HEK293 (cell line): ENCODE measurements around the gene UBXN10.

Experiments used
- BCL11A ChIP-seq: fragments of 450-650 bp; formaldehyde crosslinking; IDR thresholded peaks from 2 replicates; pipeline ENCODE4 v1.5.1; 2016; ENCODE audit warnings: low read depth, missing biosample characterization, missing genetic modification characterization
- BCL11B ChIP-seq: fragments of 450-650 bp; formaldehyde crosslinking; IDR thresholded peaks from 2 replicates; pipeline ENCODE4 v1.5.1; 2016; ENCODE audit warnings: low read depth, missing biosample characterization, missing genetic modification characterization
- GFI1B ChIP-seq: fragments of 450-650 bp; formaldehyde crosslinking; IDR thresholded peaks from 2 replicates; pipeline ENCODE4 v1.5.1; 2016; ENCODE audit warnings: missing biosample characterization, missing genetic modification characterization
- GLIS1 ChIP-seq: fragments of 450-650 bp; formaldehyde crosslinking; IDR thresholded peaks from 2 replicates; pipeline ENCODE4 v1.5.1; 2016; ENCODE audit warnings: missing biosample characterization, missing genetic modification characterization
- KLF1 ChIP-seq: fragments of 450-650 bp; formaldehyde crosslinking; IDR thresholded peaks from 2 replicates; pipeline ENCODE4 v1.5.1; 2016; ENCODE audit warnings: missing biosample characterization, missing genetic modification characterization
- KLF7 ChIP-seq: fragments of 450-650 bp; formaldehyde crosslinking; IDR thresholded peaks from 2 replicates; pipeline ENCODE4 v1.5.1; 2016; ENCODE audit warnings: missing biosample characterization, missing genetic modification characterization, borderline replicate concordance
- RBAK ChIP-seq: fragments of 450-650 bp; formaldehyde crosslinking; IDR thresholded peaks from 2 replicates; pipeline ENCODE4 v1.5.1; 2016; ENCODE audit warnings: missing biosample characterization, missing genetic modification characterization
- SP3 ChIP-seq: fragments of 450-650 bp; formaldehyde crosslinking; IDR thresholded peaks from 2 replicates; pipeline ENCODE4 v1.5.1; 2016; ENCODE audit warnings: missing biosample characterization, missing genetic modification characterization
- TCF7L2 ChIP-seq: IDR thresholded peaks from 2 replicates; pipeline ENCODE4 v1.6.1; 2011; ENCODE audit warnings: low read depth, mild to moderate bottlenecking, inconsistent platforms, low read length, moderate library complexity, borderline replicate concordance
- ZFHX2 ChIP-seq: fragments of 450-650 bp; formaldehyde crosslinking; conservative IDR thresholded peaks from 2 replicates; pipeline ENCODE4 v1.5.1; 2016; ENCODE audit warnings: missing biosample characterization, missing genetic modification characterization
- ZNF138 ChIP-seq: fragments of 450-650 bp; formaldehyde crosslinking; IDR thresholded peaks from 2 replicates; pipeline ENCODE4 v1.5.1; 2016; ENCODE audit warnings: missing biosample characterization, missing genetic modification characterization, borderline replicate concordance
- ZNF140 ChIP-seq: fragments of 450-650 bp; formaldehyde crosslinking; IDR thresholded peaks from 2 replicates; pipeline ENCODE4 v1.5.1; 2016; ENCODE audit warnings: missing biosample characterization, missing genetic modification characterization
- ZNF157 ChIP-seq: fragments of 450-650 bp; formaldehyde crosslinking; IDR thresholded peaks from 2 replicates; pipeline ENCODE4 v1.5.1; 2016; ENCODE audit warnings: missing biosample characterization, missing genetic modification characterization
- ZNF2 ChIP-seq: fragments of 450-650 bp; formaldehyde crosslinking; IDR thresholded peaks from 2 replicates; pipeline ENCODE4 v1.5.1; 2016; ENCODE audit warnings: missing biosample characterization, missing genetic modification characterization
- ZNF214 ChIP-seq: fragments of 450-650 bp; formaldehyde crosslinking; IDR thresholded peaks from 2 replicates; pipeline ENCODE4 v1.5.1; 2017; ENCODE audit warnings: missing biosample characterization, mild to moderate bottlenecking, missing genetic modification characterization, borderline replicate concordance
- ZNF266 ChIP-seq: fragments of 450-650 bp; formaldehyde crosslinking; IDR thresholded peaks from 2 replicates; pipeline ENCODE4 v1.5.1; 2016; ENCODE audit warnings: missing biosample characterization, missing genetic modification characterization, low read depth
- ZNF311 ChIP-seq: fragments of 450-650 bp; formaldehyde crosslinking; IDR thresholded peaks from 2 replicates; pipeline ENCODE4 v1.5.1; 2017; ENCODE audit warnings: missing biosample characterization, missing genetic modification characterization, borderline replicate concordance
- ZNF335 ChIP-seq: fragments of 450-650 bp; formaldehyde crosslinking; conservative IDR thresholded peaks from 2 replicates; pipeline ENCODE4 v1.5.1; 2016; ENCODE audit warnings: missing biosample characterization, missing genetic modification characterization
- ZNF548 ChIP-seq: fragments of 450-650 bp; formaldehyde crosslinking; IDR thresholded peaks from 2 replicates; pipeline ENCODE4 v1.5.1; 2016; ENCODE audit warnings: missing biosample characterization, missing genetic modification characterization
- ZNF555 ChIP-seq: fragments of 450-650 bp; formaldehyde crosslinking; conservative IDR thresholded peaks from 2 replicates; pipeline ENCODE4 v1.5.1; 2017; ENCODE audit warnings: missing biosample characterization, mild to moderate bottlenecking, missing genetic modification characterization, inconsistent platforms
- ZNF621 ChIP-seq: fragments of 450-650 bp; formaldehyde crosslinking; IDR thresholded peaks from 2 replicates; pipeline ENCODE4 v1.5.1; 2017; ENCODE audit warnings: missing biosample characterization, missing genetic modification characterization
- ZNF624 ChIP-seq: fragments of 450-650 bp; formaldehyde crosslinking; IDR thresholded peaks from 2 replicates; pipeline ENCODE4 v1.5.1; 2017; ENCODE audit warnings: missing biosample characterization, missing genetic modification characterization
- ZNF664 ChIP-seq: fragments of 450-650 bp; formaldehyde crosslinking; IDR thresholded peaks from 2 replicates; pipeline ENCODE4 v1.5.1; 2016; ENCODE audit warnings: missing biosample characterization, missing genetic modification characterization
- ZNF677 ChIP-seq: fragments of 450-650 bp; IDR thresholded peaks from 2 replicates; pipeline ENCODE4 v1.5.0; 2018; ENCODE audit warnings: missing biosample characterization, mild to moderate bottlenecking, missing genetic modification characterization, moderate library complexity
- ZNF701 ChIP-seq: fragments of 450-650 bp; formaldehyde crosslinking; IDR thresholded peaks from 2 replicates; pipeline ENCODE4 v1.5.1; 2016; ENCODE audit warnings: missing biosample characterization, missing genetic modification characterization
- ZNF837 ChIP-seq: fragments of 450-650 bp; formaldehyde crosslinking; IDR thresholded peaks from 2 replicates; pipeline ENCODE4 v1.5.1; 2016; ENCODE audit warnings: missing biosample characterization, missing genetic modification characterization
- ZXDB ChIP-seq: fragments of 450-650 bp; formaldehyde crosslinking; IDR thresholded peaks from 2 replicates; pipeline ENCODE4 v1.5.1; 2016; ENCODE audit warnings: missing biosample characterization, missing genetic modification characterization
- TF ChIP-seq, protein P1 (sequence below): fragments of 450-650 bp; formaldehyde crosslinking; IDR thresholded peaks from 2 replicates; pipeline ENCODE4 v1.5.1; 2016; ENCODE audit warnings: missing biosample characterization, missing genetic modification characterization, borderline replicate concordance
- TF ChIP-seq, protein P2 (sequence below): fragments of 450-650 bp; formaldehyde crosslinking; IDR thresholded peaks from 2 replicates; pipeline ENCODE4 v1.5.0; 2017; ENCODE audit warnings: missing biosample characterization, missing genetic modification characterization, borderline replicate concordance
- TF ChIP-seq, protein P3 (sequence below): fragments of 450-650 bp; formaldehyde crosslinking; IDR thresholded peaks from 2 replicates; pipeline ENCODE4 v1.5.1; 2016; ENCODE audit warnings: missing biosample characterization, missing genetic modification characterization, low read depth
- TF ChIP-seq, protein P4 (sequence below): fragments of 450-650 bp; formaldehyde crosslinking; IDR thresholded peaks from 2 replicates; pipeline ENCODE4 v1.5.1; 2016; ENCODE audit warnings: missing biosample characterization, missing genetic modification characterization

The UBXN10 gene

DNA sequence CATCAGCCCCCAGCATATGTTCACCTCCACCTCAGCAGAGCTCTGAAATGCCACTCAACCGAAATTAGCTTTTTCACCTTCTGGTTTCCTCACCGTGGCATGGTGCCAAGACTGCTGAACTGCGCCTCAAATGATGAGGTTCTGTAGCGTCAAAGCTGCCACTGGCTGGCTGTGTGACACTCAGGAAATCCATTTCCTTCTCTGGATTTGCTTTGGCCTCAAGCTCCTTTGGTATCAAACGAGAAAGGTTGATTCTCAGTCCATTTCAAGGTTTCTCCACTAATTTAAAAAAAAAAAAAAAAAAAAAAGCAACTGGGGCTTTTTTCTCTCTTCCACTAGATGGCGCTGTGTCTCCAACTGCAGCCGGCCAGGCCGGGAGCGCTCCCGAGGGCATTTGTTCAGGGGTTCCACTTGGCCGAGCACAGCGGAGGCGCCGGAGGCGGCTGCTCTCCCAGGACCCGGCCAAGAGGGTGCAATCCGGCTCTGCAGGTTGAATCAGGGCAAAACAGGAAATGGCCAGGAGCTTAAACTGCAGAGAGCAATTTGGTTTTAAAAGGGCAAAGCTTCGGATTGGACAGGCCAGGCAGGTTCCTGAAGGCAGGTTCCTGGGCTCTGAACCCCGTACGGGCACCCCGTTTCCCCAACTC is 26.9 kb downstream of the UBXN10 start (continued):
- TF ChIP-seq, protein P1, sequence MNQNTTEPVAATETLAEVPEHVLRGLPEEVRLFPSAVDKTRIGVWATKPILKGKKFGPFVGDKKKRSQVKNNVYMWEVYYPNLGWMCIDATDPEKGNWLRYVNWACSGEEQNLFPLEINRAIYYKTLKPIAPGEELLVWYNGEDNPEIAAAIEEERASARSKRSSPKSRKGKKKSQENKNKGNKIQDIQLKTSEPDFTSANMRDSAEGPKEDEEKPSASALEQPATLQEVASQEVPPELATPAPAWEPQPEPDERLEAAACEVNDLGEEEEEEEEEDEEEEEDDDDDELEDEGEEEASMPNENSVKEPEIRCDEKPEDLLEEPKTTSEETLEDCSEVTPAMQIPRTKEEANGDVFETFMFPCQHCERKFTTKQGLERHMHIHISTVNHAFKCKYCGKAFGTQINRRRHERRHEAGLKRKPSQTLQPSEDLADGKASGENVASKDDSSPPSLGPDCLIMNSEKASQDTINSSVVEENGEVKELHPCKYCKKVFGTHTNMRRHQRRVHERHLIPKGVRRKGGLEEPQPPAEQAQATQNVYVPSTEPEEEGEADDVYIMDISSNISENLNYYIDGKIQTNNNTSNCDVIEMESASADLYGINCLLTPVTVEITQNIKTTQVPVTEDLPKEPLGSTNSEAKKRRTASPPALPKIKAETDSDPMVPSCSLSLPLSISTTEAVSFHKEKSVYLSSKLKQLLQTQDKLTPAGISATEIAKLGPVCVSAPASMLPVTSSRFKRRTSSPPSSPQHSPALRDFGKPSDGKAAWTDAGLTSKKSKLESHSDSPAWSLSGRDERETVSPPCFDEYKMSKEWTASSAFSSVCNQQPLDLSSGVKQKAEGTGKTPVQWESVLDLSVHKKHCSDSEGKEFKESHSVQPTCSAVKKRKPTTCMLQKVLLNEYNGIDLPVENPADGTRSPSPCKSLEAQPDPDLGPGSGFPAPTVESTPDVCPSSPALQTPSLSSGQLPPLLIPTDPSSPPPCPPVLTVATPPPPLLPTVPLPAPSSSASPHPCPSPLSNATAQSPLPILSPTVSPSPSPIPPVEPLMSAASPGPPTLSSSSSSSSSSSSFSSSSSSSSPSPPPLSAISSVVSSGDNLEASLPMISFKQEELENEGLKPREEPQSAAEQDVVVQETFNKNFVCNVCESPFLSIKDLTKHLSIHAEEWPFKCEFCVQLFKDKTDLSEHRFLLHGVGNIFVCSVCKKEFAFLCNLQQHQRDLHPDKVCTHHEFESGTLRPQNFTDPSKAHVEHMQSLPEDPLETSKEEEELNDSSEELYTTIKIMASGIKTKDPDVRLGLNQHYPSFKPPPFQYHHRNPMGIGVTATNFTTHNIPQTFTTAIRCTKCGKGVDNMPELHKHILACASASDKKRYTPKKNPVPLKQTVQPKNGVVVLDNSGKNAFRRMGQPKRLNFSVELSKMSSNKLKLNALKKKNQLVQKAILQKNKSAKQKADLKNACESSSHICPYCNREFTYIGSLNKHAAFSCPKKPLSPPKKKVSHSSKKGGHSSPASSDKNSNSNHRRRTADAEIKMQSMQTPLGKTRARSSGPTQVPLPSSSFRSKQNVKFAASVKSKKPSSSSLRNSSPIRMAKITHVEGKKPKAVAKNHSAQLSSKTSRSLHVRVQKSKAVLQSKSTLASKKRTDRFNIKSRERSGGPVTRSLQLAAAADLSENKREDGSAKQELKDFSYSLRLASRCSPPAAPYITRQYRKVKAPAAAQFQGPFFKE (tag by site-specific recombination): no peak
- no peak for TF ChIP-seq BCL11B (tag by site-specific recombination)
- TF ChIP-seq ZNF138: no peak
- TF ChIP-seq ZNF624 (tag by site-specific recombination): no peak
- no peak for TF ChIP-seq ZNF157 (tag by site-specific recombination)
- TF ChIP-seq ZNF555 (tag by site-specific recombination): no peak
- no peak for TF ChIP-seq ZNF701
- no peak for TF ChIP-seq ZNF621 (tag by site-specific recombination)
- TF ChIP-seq ZNF335 (tag by site-specific recombination): peak; percentile 25; the same call in 1 of the 2 replicates
- TF ChIP-seq ZXDB (tag by site-specific recombination): no peak
- peak; percentile 22; the same call in 1 of the 2 replicates for TF ChIP-seq GLIS1
- TF ChIP-seq ZNF548 (tag by site-specific recombination): no peak
- TF ChIP-seq ZNF664 (tag by site-specific recombination): no peak
- no peak for TF ChIP-seq TCF7L2
- no peak for TF ChIP-seq ZFHX2 (tag by site-specific recombination)
- no peak for TF ChIP-seq GFI1B (tag by site-specific recombination)
- TF ChIP-seq, protein P2, sequence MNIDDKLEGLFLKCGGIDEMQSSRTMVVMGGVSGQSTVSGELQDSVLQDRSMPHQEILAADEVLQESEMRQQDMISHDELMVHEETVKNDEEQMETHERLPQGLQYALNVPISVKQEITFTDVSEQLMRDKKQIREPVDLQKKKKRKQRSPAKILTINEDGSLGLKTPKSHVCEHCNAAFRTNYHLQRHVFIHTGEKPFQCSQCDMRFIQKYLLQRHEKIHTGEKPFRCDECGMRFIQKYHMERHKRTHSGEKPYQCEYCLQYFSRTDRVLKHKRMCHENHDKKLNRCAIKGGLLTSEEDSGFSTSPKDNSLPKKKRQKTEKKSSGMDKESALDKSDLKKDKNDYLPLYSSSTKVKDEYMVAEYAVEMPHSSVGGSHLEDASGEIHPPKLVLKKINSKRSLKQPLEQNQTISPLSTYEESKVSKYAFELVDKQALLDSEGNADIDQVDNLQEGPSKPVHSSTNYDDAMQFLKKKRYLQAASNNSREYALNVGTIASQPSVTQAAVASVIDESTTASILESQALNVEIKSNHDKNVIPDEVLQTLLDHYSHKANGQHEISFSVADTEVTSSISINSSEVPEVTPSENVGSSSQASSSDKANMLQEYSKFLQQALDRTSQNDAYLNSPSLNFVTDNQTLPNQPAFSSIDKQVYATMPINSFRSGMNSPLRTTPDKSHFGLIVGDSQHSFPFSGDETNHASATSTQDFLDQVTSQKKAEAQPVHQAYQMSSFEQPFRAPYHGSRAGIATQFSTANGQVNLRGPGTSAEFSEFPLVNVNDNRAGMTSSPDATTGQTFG: no peak
- TF ChIP-seq ZNF2: 0 out of 2 replicates have a peak, but pooled peaks have one; percentile 24
- no peak for TF ChIP-seq RBAK (tag by site-specific recombination)
- TF ChIP-seq ZNF311: no peak
- TF ChIP-seq ZNF837: no peak
- TF ChIP-seq SP3: no peak
- TF ChIP-seq KLF7 (tag by site-specific recombination): no peak
- no peak for TF ChIP-seq ZNF266 (tag by site-specific recombination)
- TF ChIP-seq ZNF677 (tag by site-specific recombination): no peak
- no peak for TF ChIP-seq ZNF140 (tag by site-specific recombination)
- no peak for TF ChIP-seq ZNF214 (tag by site-specific recombination)
- TF ChIP-seq, protein P3, sequence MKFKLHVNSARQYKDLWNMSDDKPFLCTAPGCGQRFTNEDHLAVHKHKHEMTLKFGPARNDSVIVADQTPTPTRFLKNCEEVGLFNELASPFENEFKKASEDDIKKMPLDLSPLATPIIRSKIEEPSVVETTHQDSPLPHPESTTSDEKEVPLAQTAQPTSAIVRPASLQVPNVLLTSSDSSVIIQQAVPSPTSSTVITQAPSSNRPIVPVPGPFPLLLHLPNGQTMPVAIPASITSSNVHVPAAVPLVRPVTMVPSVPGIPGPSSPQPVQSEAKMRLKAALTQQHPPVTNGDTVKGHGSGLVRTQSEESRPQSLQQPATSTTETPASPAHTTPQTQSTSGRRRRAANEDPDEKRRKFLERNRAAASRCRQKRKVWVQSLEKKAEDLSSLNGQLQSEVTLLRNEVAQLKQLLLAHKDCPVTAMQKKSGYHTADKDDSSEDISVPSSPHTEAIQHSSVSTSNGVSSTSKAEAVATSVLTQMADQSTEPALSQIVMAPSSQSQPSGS (tag by site-specific recombination): no peak
- no peak for TF ChIP-seq KLF1
- TF ChIP-seq, protein P4, sequence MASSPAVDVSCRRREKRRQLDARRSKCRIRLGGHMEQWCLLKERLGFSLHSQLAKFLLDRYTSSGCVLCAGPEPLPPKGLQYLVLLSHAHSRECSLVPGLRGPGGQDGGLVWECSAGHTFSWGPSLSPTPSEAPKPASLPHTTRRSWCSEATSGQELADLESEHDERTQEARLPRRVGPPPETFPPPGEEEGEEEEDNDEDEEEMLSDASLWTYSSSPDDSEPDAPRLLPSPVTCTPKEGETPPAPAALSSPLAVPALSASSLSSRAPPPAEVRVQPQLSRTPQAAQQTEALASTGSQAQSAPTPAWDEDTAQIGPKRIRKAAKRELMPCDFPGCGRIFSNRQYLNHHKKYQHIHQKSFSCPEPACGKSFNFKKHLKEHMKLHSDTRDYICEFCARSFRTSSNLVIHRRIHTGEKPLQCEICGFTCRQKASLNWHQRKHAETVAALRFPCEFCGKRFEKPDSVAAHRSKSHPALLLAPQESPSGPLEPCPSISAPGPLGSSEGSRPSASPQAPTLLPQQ (tag by site-specific recombination): no peak
- no peak for TF ChIP-seq BCL11A
